ENCODE measurements around the gene NKX6-2.

GRCh38 chr10:132735341-132735775 lies 50.6 kb downstream of the NKX6-2 start:
- TF ChIP-seq ZFX (IDR thresholded peaks at IDR 0.05) = no peak
- TF ChIP-seq, protein P1, sequence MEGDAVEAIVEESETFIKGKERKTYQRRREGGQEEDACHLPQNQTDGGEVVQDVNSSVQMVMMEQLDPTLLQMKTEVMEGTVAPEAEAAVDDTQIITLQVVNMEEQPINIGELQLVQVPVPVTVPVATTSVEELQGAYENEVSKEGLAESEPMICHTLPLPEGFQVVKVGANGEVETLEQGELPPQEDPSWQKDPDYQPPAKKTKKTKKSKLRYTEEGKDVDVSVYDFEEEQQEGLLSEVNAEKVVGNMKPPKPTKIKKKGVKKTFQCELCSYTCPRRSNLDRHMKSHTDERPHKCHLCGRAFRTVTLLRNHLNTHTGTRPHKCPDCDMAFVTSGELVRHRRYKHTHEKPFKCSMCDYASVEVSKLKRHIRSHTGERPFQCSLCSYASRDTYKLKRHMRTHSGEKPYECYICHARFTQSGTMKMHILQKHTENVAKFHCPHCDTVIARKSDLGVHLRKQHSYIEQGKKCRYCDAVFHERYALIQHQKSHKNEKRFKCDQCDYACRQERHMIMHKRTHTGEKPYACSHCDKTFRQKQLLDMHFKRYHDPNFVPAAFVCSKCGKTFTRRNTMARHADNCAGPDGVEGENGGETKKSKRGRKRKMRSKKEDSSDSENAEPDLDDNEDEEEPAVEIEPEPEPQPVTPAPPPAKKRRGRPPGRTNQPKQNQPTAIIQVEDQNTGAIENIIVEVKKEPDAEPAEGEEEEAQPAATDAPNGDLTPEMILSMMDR (conservative IDR thresholded peaks at IDR 0.05) = no peak

Data from C4-2B (cell line).